Measurements from ENCODE around the gene ARHGAP42. TPM values are rescaled to one million over a fixed set of nuclear protein-coding genes. Genes with fewer than 3 reads are reported as not detected.

ARHGAP42 gene
- total RNA-seq, 4 donors from 2014 or later = 5.1 to 10.6 (median 8.0) TPM

GRCh38 chr11:100863080-100863581 lies 176.0 kb downstream of the ARHGAP42 start:
- no peak overlapping the region for H3K4me3 ChIP-seq
- TF ChIP-seq POLR2A (IDR thresholded peaks at IDR 0.05; ENCODE audit: low read depth) (no peak), POLR2AphosphoS5 (IDR thresholded peaks at IDR 0.05) (no peak), EP300 (IDR thresholded peaks at IDR 0.05) (no peak), CTCF (IDR thresholded peaks at IDR 0.05) (no peak)
- intact Hi-C loops (cut with DNase I) = no loop called here
- no peaks in the 10 kb centered on the region for H3K9me3 ChIP-seq
- DNase-seq (ENCODE audit: extremely low spot score) = no peak
- no peaks in the 10 kb centered on the region for H3K36me3 ChIP-seq
- no peak overlapping the region for H3K27ac ChIP-seq (replicated peaks in 1 of 4)
- 42% methylated on average over 2 of the region's 2 CpGs for WGBS
- H3K27me3 ChIP-seq = no peaks in the 10 kb centered on the region
- H3K4me1 ChIP-seq = peaks cover 0 to 6% (median 2%) of the 10 kb centered on the region in 4 donors

GRCh38 chr11:100865443-100866065 lies 178.5 kb downstream of the ARHGAP42 start:
- H3K4me1 ChIP-seq = peaks cover 0 to 6% (median 2%) of the 10 kb centered on the region in 4 donors
- no peak overlapping the region for H3K27ac ChIP-seq (replicated peaks in 1 of 4)
- no peak for TF ChIP-seq CTCF (IDR thresholded peaks at IDR 0.05)
- H3K27me3 ChIP-seq = no peaks in the 10 kb centered on the region
- no peak for DNase-seq (ENCODE audit: extremely low spot score)
- no peaks in the 10 kb centered on the region for H3K36me3 ChIP-seq
- H3K9me3 ChIP-seq = no peaks in the 10 kb centered on the region
- H3K4me3 ChIP-seq = no peak overlapping the region
- WGBS = 82% methylated on average over 4 of the region's 4 CpGs
- intact Hi-C loops (cut with DNase I) = no loop called here

- Histone ChIP-seq H3K36me3 (no peaks in the 10 kb centered on the region), H3K27me3 (no peaks in the 10 kb centered on the region), H3K9me3 (no peaks in the 10 kb centered on the region), H3K27ac (replicated peaks in 1 of 4) (no peak overlapping the region), H3K4me1 (peaks cover 0 to 6% (median 2%) of the 10 kb centered on the region in 4 donors), H3K4me3 (no peak overlapping the region)
- TF ChIP-seq POLR2AphosphoS5 (IDR thresholded peaks at IDR 0.05) (no peak), EP300 (IDR thresholded peaks at IDR 0.05) (no peak), CTCF (IDR thresholded peaks at IDR 0.05) (no peak), POLR2A (IDR thresholded peaks at IDR 0.05; ENCODE audit: low read depth) (no peak)
- intact Hi-C loops (cut with DNase I) = no loop called here
- no peak for DNase-seq (ENCODE audit: extremely low spot score)
Observed at GRCh38 chr11:100866453-100866852, 179.4 kb downstream of the ARHGAP42 start.

GRCh38 chr11:100867606-100868005 lies 180.5 kb downstream of the ARHGAP42 start:
- intact Hi-C loops (cut with DNase I) = no loop called here
- H3K9me3 ChIP-seq = no peaks in the 10 kb centered on the region
- TF ChIP-seq CTCF (IDR thresholded peaks at IDR 0.05) (no peak), EP300 (IDR thresholded peaks at IDR 0.05) (no peak), POLR2A (IDR thresholded peaks at IDR 0.05; ENCODE audit: low read depth) (no peak), POLR2AphosphoS5 (IDR thresholded peaks at IDR 0.05) (no peak)
- peaks cover 0 to 6% (median 2%) of the 10 kb centered on the region in 4 donors for H3K4me1 ChIP-seq
- H3K27ac ChIP-seq (replicated peaks in 1 of 4) = no peak overlapping the region
- no peaks in the 10 kb centered on the region for H3K36me3 ChIP-seq
- H3K4me3 ChIP-seq = no peak overlapping the region
- WGBS = 93% methylated on average over 2 of the region's 2 CpGs
- no peaks in the 10 kb centered on the region for H3K27me3 ChIP-seq
- DNase-seq (ENCODE audit: extremely low spot score) = no peak

GRCh38 chr11:100869328-100869727 lies 182.2 kb downstream of the ARHGAP42 start:
- DNase-seq (ENCODE audit: extremely low spot score) = no peak
- Histone ChIP-seq H3K27me3 (no peaks in the 10 kb centered on the region), H3K4me3 (no peak overlapping the region), H3K27ac (replicated peaks in 1 of 4) (no peak overlapping the region), H3K36me3 (no peaks in the 10 kb centered on the region), H3K9me3 (no peaks in the 10 kb centered on the region), H3K4me1 (no peaks in the 10 kb centered on the region)
- intact Hi-C loops (cut with DNase I) = no loop called here
- TF ChIP-seq POLR2A (IDR thresholded peaks at IDR 0.05; ENCODE audit: low read depth) (no peak), EP300 (IDR thresholded peaks at IDR 0.05) (no peak), POLR2AphosphoS5 (IDR thresholded peaks at IDR 0.05) (no peak), CTCF (IDR thresholded peaks at IDR 0.05) (no peak)
- WGBS = 88% methylated on average over 1 of the region's 1 CpG
